Neural cell (in vitro differentiated cells): ENCODE results near the gene KCNMB2.

ENCODE experiments used
- EP300 ChIP-seq: fragments of 450-650 bp; conservative IDR thresholded peaks from 2 replicates; pipeline ENCODE4 v1.6.1; 2014; ENCODE audit warnings: antibody characterized with exemption, mild to moderate bottlenecking, moderate library complexity; ENCODE audit not compliant: poor library complexity, severe bottlenecking
- EZH2 ChIP-seq: fragments of 200-600, 300-800 bp; shearing (Covaris generic), sonication (generic); IDR thresholded peaks from 2 replicates; pipeline ENCODE4 v1.6.1; 2014; ENCODE audit warnings: antibody characterized with exemption, low read length, borderline replicate concordance, mild to moderate bottlenecking; ENCODE audit not compliant: insufficient read depth, poor library complexity, severe bottlenecking
- RAD21 ChIP-seq: fragments of 450-650 bp; conservative IDR thresholded peaks from 2 replicates; pipeline ENCODE4 v1.6.1; 2014; ENCODE audit warnings: antibody characterized with exemption, mild to moderate bottlenecking, moderate library complexity
- SMC3 ChIP-seq: fragments of 450-650 bp; conservative IDR thresholded peaks from 2 replicates; pipeline ENCODE4 v1.6.1; 2014; ENCODE audit warnings: antibody characterized with exemption, mild to moderate bottlenecking, moderate library complexity; ENCODE audit not compliant: poor library complexity
- TAF1 ChIP-seq: IDR thresholded peaks from 2 replicates; pipeline ENCODE4 v1.6.1; 2012; ENCODE audit warnings: low read depth
- TF ChIP-seq, protein P1 (sequence below): fragments of 450-650 bp; IDR thresholded peaks from 2 replicates; pipeline ENCODE4 v1.5.1; 2014; ENCODE audit warnings: antibody characterized with exemption, mild to moderate bottlenecking, moderate library complexity; ENCODE audit not compliant: poor library complexity, severe bottlenecking
- TF ChIP-seq, protein P2 (sequence below): IDR thresholded peaks from 2 replicates; pipeline ENCODE4 v1.6.1; 2012; ENCODE audit warnings: borderline replicate concordance

DNA sequence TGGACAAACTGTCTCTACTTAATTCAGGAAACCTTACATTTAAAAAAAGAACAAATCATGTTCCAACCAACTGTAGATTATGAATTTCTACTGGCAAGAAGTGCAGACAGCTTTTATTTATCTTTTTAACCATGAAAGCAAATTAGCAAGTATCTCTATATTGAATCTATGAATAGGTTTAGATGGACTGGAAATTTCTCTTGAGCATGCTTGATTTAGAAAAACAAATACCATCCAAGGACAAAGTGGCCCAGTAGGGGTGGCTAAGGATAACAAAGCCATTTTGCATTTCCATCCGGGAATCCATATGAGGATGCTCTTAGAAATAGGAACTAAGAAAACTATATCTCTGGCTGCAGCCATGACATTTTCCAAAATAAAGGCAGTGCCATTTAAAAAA, 150.6 kb downstream of the KCNMB2 start:
- no peak for TF ChIP-seq SMC3
- TF ChIP-seq, protein P1, sequence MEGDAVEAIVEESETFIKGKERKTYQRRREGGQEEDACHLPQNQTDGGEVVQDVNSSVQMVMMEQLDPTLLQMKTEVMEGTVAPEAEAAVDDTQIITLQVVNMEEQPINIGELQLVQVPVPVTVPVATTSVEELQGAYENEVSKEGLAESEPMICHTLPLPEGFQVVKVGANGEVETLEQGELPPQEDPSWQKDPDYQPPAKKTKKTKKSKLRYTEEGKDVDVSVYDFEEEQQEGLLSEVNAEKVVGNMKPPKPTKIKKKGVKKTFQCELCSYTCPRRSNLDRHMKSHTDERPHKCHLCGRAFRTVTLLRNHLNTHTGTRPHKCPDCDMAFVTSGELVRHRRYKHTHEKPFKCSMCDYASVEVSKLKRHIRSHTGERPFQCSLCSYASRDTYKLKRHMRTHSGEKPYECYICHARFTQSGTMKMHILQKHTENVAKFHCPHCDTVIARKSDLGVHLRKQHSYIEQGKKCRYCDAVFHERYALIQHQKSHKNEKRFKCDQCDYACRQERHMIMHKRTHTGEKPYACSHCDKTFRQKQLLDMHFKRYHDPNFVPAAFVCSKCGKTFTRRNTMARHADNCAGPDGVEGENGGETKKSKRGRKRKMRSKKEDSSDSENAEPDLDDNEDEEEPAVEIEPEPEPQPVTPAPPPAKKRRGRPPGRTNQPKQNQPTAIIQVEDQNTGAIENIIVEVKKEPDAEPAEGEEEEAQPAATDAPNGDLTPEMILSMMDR = no peak
- no peak for TF ChIP-seq TAF1
- TF ChIP-seq EZH2 = no peak
- no peak for TF ChIP-seq EP300
- TF ChIP-seq, protein P2, sequence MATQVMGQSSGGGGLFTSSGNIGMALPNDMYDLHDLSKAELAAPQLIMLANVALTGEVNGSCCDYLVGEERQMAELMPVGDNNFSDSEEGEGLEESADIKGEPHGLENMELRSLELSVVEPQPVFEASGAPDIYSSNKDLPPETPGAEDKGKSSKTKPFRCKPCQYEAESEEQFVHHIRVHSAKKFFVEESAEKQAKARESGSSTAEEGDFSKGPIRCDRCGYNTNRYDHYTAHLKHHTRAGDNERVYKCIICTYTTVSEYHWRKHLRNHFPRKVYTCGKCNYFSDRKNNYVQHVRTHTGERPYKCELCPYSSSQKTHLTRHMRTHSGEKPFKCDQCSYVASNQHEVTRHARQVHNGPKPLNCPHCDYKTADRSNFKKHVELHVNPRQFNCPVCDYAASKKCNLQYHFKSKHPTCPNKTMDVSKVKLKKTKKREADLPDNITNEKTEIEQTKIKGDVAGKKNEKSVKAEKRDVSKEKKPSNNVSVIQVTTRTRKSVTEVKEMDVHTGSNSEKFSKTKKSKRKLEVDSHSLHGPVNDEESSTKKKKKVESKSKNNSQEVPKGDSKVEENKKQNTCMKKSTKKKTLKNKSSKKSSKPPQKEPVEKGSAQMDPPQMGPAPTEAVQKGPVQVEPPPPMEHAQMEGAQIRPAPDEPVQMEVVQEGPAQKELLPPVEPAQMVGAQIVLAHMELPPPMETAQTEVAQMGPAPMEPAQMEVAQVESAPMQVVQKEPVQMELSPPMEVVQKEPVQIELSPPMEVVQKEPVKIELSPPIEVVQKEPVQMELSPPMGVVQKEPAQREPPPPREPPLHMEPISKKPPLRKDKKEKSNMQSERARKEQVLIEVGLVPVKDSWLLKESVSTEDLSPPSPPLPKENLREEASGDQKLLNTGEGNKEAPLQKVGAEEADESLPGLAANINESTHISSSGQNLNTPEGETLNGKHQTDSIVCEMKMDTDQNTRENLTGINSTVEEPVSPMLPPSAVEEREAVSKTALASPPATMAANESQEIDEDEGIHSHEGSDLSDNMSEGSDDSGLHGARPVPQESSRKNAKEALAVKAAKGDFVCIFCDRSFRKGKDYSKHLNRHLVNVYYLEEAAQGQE = no peak
- no peak for TF ChIP-seq RAD21
